HL-60 (cell line): ENCODE measurements around the gene ATP9B.

ENCODE experiments used
- DNase-seq, 2 experiments: peaks; one replicate each; pipeline ENCODE4 v3.0.0-alpha.2; 2010 to 2020; ENCODE audit warnings: low read depth in 1 of 2, low spot score in 1 of 2
- H3K27ac ChIP-seq: fragments of 250-450 bp; sonication (Bioruptor Pico); replicated peaks from 2 replicates; pipeline ENCODE4 v1.5.1; 2020; ENCODE audit warnings: mild to moderate bottlenecking, moderate library complexity
- H3K27me3 ChIP-seq: fragments of 250-450 bp; sonication (Bioruptor Pico); 2 replicates; pipeline ENCODE4 v1.5.1; 2021; ENCODE audit warnings: mild to moderate bottlenecking, moderate library complexity; ENCODE audit not compliant: insufficient read depth, poor library complexity, severe bottlenecking
- H3K4me3 ChIP-seq: replicated peaks from 2 replicates; pipeline ENCODE4 v1.5.1; 2011; ENCODE audit warnings: mild to moderate bottlenecking, control low read depth, low read length; ENCODE audit not compliant: insufficient read depth
- CTCF ChIP-seq: IDR thresholded peaks from one replicate; pipeline ENCODE4 v1.5.1; 2011; ENCODE audit warnings: low read length, control low read depth, inconsistent platforms; ENCODE audit not compliant: insufficient read depth
- GABPA ChIP-seq: IDR thresholded peaks from 2 replicates; pipeline ENCODE4 v1.6.1; 2012; ENCODE audit warnings: low read depth
- POLR2AphosphoS5 ChIP-seq: IDR thresholded peaks from 2 replicates; pipeline ENCODE4 v1.6.1; 2012; ENCODE audit warnings: low read depth
- REST ChIP-seq: IDR thresholded peaks from 2 replicates; pipeline ENCODE4 v1.6.1; 2012; ENCODE audit warnings: low read depth; ENCODE audit not compliant: insufficient replicate concordance
- SPI1 ChIP-seq: IDR thresholded peaks from 2 replicates; pipeline ENCODE4 v1.6.1; 2012; ENCODE audit warnings: low read depth, mild to moderate bottlenecking, borderline replicate concordance

Gene ATP9B

DNA sequence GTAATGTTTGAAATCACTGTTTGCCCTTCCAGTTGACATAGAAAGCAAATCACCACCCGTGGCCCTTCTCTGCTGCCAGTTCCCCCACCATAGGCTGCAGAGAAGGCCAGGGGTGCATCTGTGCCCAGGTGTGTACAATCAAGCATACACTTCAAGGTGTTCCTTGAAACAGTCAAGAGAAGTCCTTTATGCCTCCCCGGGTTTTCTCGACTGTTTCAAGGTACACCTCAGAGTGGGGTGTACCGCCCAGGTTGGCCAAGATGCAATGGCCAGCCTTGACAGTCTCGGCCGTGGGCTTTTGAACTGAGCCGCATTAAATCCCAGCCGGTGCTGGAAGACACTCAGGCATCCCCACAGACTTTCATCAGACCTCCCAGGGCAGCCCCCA is 21.0 kb upstream of the ATP9B start:
- TF ChIP-seq CTCF (no peak), SPI1 (no peak), REST (no peak), POLR2AphosphoS5 (no peak), GABPA (no peak)
- Histone ChIP-seq H3K27me3 (peaks cover 12% of the 10 kb centered on the region), H3K4me3 (no peak overlapping the region), H3K27ac (no peak overlapping the region)
- DNase-seq, result no peak

DNA sequence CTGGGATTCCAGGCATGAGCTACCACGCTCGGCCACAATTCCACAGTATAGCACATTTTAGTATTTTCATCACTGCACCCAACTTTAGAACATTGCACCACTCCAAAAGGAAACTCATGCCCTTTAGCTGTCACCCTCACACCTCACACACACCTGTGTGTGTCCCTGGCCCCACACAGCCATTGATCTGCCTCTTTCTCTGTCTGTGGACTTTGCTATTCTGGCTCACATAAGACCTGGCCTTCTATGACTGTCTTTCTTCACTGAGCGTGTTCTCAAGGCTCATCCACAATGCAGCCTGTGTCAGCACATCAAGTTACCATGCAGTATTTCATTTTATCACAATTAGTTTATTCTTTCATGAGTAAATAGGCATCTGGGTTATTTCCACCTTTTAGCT is 19.7 kb upstream of the ATP9B start:
- Histone ChIP-seq H3K27me3 (peaks cover 12% of the 10 kb centered on the region), H3K27ac (no peak overlapping the region), H3K4me3 (no peak overlapping the region)
- TF ChIP-seq CTCF (no peak), GABPA (no peak), POLR2AphosphoS5 (no peak), SPI1 (no peak), REST (no peak)
- DNase-seq, result no peak

DNA sequence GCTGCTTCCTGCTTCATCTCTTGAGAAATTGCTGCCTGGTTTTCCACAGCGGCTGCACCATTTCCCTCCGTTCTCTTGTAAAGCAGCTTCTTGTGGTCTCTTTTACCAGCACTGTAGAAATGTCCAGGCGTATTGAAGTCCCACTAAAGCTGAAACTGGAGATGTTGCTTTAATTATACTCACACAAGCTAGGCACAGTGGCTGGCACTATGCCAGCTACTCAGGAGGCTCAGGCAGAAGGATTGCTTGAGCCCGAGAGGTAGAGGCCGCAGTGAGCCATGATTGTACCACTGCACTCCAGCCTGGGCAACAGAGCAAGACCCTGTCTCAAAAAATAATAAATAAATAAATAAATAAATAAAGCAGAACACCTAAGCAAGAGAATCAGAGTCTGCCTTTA is 19.2 kb upstream of the ATP9B start:
- DNase-seq, result no peak
- Histone ChIP-seq H3K4me3 (no peak overlapping the region), H3K27me3 (peaks cover 7% of the 10 kb centered on the region), H3K27ac (no peak overlapping the region)
- TF ChIP-seq POLR2AphosphoS5 (no peak), GABPA (no peak), REST (no peak), SPI1 (no peak), CTCF (no peak)
